ENCODE data around the gene ISL1.

DNA sequence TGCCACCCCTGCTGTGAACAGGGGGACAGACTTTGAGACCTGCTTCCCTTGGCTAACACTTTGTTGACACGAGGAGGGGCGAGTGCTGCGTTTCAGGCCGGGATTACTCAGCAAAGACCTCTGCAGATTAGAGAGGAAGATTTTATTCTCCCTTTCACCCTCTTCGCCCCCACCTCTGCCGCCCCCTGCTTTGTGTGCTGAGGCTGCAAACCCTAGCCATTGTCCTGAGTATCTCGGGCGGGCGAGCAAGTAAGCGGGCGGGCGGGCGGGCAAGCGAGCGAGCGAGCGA is 6.0 kb downstream of the ISL1 start:
- TF ChIP-seq ZNF550 (CRISPR knock-in tag; IDR thresholded peaks at IDR 0.05; ENCODE audit: borderline replicate concordance) (no peak), POLR2A (IDR thresholded peaks at IDR 0.05; ENCODE audit: insufficient read depth in 1 of 2, low read depth in 2 of 2, low read length in 2 of 2) (no peak), NR2C2 (CRISPR knock-in tag; IDR thresholded peaks at IDR 0.05; ENCODE audit: borderline replicate concordance) (no peak), ZNF841 (CRISPR knock-in tag; IDR thresholded peaks at IDR 0.05; ENCODE audit: borderline replicate concordance) (no peak), CTCF (CRISPR knock-in tag; IDR thresholded peaks at IDR 0.05) (no peak), FOXA3 (CRISPR knock-in tag; IDR thresholded peaks at IDR 0.05) (no peak), LCORL (IDR thresholded peaks at IDR 0.05) (no peak), LCORL (CRISPR knock-in tag; IDR thresholded peaks at IDR 0.05) (no peak), PBX3 (CRISPR knock-in tag; IDR thresholded peaks at IDR 0.05; ENCODE audit: borderline replicate concordance) (no peak), ZNF598 (CRISPR knock-in tag; IDR thresholded peaks at IDR 0.05; ENCODE audit: borderline replicate concordance) (no peak)
- TF ChIP-seq, protein P1, sequence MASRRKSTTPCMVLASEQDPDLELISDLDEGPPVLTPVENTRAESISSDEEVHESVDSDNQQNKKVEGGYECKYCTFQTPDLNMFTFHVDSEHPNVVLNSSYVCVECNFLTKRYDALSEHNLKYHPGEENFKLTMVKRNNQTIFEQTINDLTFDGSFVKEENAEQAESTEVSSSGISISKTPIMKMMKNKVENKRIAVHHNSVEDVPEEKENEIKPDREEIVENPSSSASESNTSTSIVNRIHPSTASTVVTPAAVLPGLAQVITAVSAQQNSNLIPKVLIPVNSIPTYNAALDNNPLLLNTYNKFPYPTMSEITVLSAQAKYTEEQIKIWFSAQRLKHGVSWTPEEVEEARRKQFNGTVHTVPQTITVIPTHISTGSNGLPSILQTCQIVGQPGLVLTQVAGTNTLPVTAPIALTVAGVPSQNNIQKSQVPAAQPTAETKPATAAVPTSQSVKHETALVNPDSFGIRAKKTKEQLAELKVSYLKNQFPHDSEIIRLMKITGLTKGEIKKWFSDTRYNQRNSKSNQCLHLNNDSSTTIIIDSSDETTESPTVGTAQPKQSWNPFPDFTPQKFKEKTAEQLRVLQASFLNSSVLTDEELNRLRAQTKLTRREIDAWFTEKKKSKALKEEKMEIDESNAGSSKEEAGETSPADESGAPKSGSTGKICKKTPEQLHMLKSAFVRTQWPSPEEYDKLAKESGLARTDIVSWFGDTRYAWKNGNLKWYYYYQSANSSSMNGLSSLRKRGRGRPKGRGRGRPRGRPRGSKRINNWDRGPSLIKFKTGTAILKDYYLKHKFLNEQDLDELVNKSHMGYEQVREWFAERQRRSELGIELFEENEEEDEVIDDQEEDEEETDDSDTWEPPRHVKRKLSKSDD (CRISPR knock-in tag; IDR thresholded peaks at IDR 0.05; ENCODE audit: low read depth) = no peak
- TF ChIP-seq, protein P2, sequence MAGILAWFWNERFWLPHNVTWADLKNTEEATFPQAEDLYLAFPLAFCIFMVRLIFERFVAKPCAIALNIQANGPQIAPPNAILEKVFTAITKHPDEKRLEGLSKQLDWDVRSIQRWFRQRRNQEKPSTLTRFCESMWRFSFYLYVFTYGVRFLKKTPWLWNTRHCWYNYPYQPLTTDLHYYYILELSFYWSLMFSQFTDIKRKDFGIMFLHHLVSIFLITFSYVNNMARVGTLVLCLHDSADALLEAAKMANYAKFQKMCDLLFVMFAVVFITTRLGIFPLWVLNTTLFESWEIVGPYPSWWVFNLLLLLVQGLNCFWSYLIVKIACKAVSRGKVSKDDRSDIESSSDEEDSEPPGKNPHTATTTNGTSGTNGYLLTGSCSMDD (CRISPR knock-in tag; IDR thresholded peaks at IDR 0.05) = no peak
- TF ChIP-seq, protein P3, sequence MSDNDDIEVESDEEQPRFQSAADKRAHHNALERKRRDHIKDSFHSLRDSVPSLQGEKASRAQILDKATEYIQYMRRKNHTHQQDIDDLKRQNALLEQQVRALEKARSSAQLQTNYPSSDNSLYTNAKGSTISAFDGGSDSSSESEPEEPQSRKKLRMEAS (IDR thresholded peaks at IDR 0.05) = no peak
